ENCODE measurements around the gene EMX2. TPM values are rescaled to one million over a fixed set of nuclear protein-coding genes. Genes with fewer than 3 reads are reported as not detected.

Gene EMX2
- total and polyA plus RNA-seq, 2 experiments from 2014 or later = not detected

- Mint-ChIP-seq H3K4me1 (peaks cover 29% of the 10 kb centered on the region), H3K36me3 (ENCODE audit: low read depth) (no peaks in the 10 kb centered on the region), H3K27me3 (ENCODE audit: insufficient read depth, low read depth, poor library complexity) (peaks cover 86% of the 10 kb centered on the region), H3K9me3 (no peaks in the 10 kb centered on the region; the same call in 2 of the 3 replicates), H3K4me3 (peak overlapping the region; percentile 57), H3K27ac (no peak overlapping the region)
- Histone ChIP-seq H3K9me2 (ENCODE audit: insufficient read depth) (no peaks in the 10 kb centered on the region), H3K27ac (ENCODE audit: low read depth) (no peak overlapping the region), H3F3A (replicated peaks; ENCODE audit: low read depth) (no peaks in the 10 kb centered on the region), H3K4me1 (ENCODE audit: insufficient read depth) (peaks cover 30% of the 10 kb centered on the region), H3K4me2 (peak overlapping the region; percentile 79), H3K4me3 (peak overlapping the region; percentile 51), H3K36me3 (ENCODE audit: insufficient read depth) (no peaks in the 10 kb centered on the region), H3K27me3 (ENCODE audit: insufficient read depth) (peaks cover 84% of the 10 kb centered on the region), H2AFZ (peak overlapping the region; percentile 78; the same call in 1 of the 2 replicates), H3K79me2 (replicated peaks; ENCODE audit: insufficient read depth) (no peaks in the 10 kb centered on the region), H4K20me1 (replicated peaks; ENCODE audit: insufficient read depth) (peaks cover 31% of the 10 kb centered on the region)
- ATAC-seq (no peak; the same call in 2 of the 3 replicates), DNase-seq (ENCODE audit: low spot score) (no peak)
- no peak for TF ChIP-seq ZNF331 (CRISPR knock-in tag; IDR thresholded peaks at IDR 0.05; ENCODE audit: low read depth)
- peak; percentile 50 for TF ChIP-seq EZH2 (IDR thresholded peaks at IDR 0.05; ENCODE audit: low read depth, unreplicated experiment)
Observed at GRCh38 chr10:117553815-117554172, 11.2 kb downstream of the EMX2 start.

- Mint-ChIP-seq H3K4me3 (peak overlapping the region; percentile 57), H3K36me3 (ENCODE audit: low read depth) (no peaks in the 10 kb centered on the region), H3K4me1 (peaks cover 29% of the 10 kb centered on the region), H3K27ac (no peak overlapping the region), H3K27me3 (ENCODE audit: insufficient read depth, low read depth, poor library complexity) (peaks cover 80% of the 10 kb centered on the region), H3K9me3 (no peaks in the 10 kb centered on the region; the same call in 2 of the 3 replicates)
- Histone ChIP-seq H4K20me1 (replicated peaks; ENCODE audit: insufficient read depth) (peaks cover 28% of the 10 kb centered on the region), H3K27ac (ENCODE audit: low read depth) (no peak overlapping the region), H2AFZ (0 out of 2 replicates have a peak overlapping the region, but pooled peaks have one; percentile 78), H3K36me3 (ENCODE audit: insufficient read depth) (no peaks in the 10 kb centered on the region), H3K4me3 (peak overlapping the region; percentile 51), H3K79me2 (replicated peaks; ENCODE audit: insufficient read depth) (no peaks in the 10 kb centered on the region), H3F3A (replicated peaks; ENCODE audit: low read depth) (no peaks in the 10 kb centered on the region), H3K4me1 (ENCODE audit: insufficient read depth) (peaks cover 30% of the 10 kb centered on the region), H3K9me2 (ENCODE audit: insufficient read depth) (no peaks in the 10 kb centered on the region), H3K27me3 (ENCODE audit: insufficient read depth) (peaks cover 79% of the 10 kb centered on the region), H3K4me2 (peak overlapping the region; percentile 79)
- TF ChIP-seq EZH2 (IDR thresholded peaks at IDR 0.05; ENCODE audit: low read depth, unreplicated experiment) = peak; percentile 43
- no peak for TF ChIP-seq JUNB (IDR thresholded peaks at IDR 0.05; ENCODE audit: unreplicated experiment)
- ATAC-seq (no peak; the same call in 2 of the 3 replicates), DNase-seq (ENCODE audit: low spot score) (no peak)
Observed at GRCh38 chr10:117554241-117554814, 11.8 kb downstream of the EMX2 start.

- DNase-seq (ENCODE audit: low spot score) = no peak
- H3K9me3 Mint-ChIP-seq = no peaks in the 10 kb centered on the region
- no peaks in the 10 kb centered on the region for H3K79me2 ChIP-seq (replicated peaks; ENCODE audit: insufficient read depth)
- no peaks in the 10 kb centered on the region for H3K36me3 Mint-ChIP-seq (ENCODE audit: low read depth)
- H3K4me1 Mint-ChIP-seq = peaks cover 32% of the 10 kb centered on the region
- H3K4me3 Mint-ChIP-seq = no peak overlapping the region
- no peak for ATAC-seq
- H3K36me3 ChIP-seq (ENCODE audit: insufficient read depth) = no peaks in the 10 kb centered on the region
- H3K27me3 ChIP-seq (ENCODE audit: insufficient read depth) = peaks cover 72% of the 10 kb centered on the region
- no peak overlapping the region for H3K27ac Mint-ChIP-seq
- no peaks in the 10 kb centered on the region for H3K9me2 ChIP-seq (ENCODE audit: insufficient read depth)
- H3F3A ChIP-seq (replicated peaks; ENCODE audit: low read depth) = no peaks in the 10 kb centered on the region
- no peak overlapping the region for H3K4me2 ChIP-seq
- H3K27ac ChIP-seq (ENCODE audit: low read depth) = no peak overlapping the region
- H3K4me1 ChIP-seq (ENCODE audit: insufficient read depth) = peaks cover 27% of the 10 kb centered on the region
- peaks cover 73% of the 10 kb centered on the region for H3K27me3 Mint-ChIP-seq (ENCODE audit: insufficient read depth, low read depth, poor library complexity)
- no peak overlapping the region for H3K4me3 ChIP-seq
- no peak overlapping the region for H2AFZ ChIP-seq
- peaks cover 21% of the 10 kb centered on the region for H4K20me1 ChIP-seq (replicated peaks; ENCODE audit: insufficient read depth)
- TF ChIP-seq EZH2 (IDR thresholded peaks at IDR 0.05; ENCODE audit: low read depth, unreplicated experiment) (no peak), CREB1 (CRISPR knock-in tag; IDR thresholded peaks at IDR 0.05; ENCODE audit: low read depth) (no peak), REST (IDR thresholded peaks at IDR 0.05; ENCODE audit: unreplicated experiment) (no peak), ZNF462 (CRISPR knock-in tag; IDR thresholded peaks at IDR 0.05) (no peak)
Observed at GRCh38 chr10:117555017-117555416, 12.5 kb downstream of the EMX2 start.
